Keratinocyte (primary cell): ENCODE results near the gene ATP11A.

Source experiments
- CTCF ChIP-seq, 3 experiments: IDR thresholded peaks in 1 of 3; conservative IDR thresholded peaks in 1 of 3; optimal IDR thresholded peaks in 1 of 3; 2 replicates in 2 of 3; 3 replicates in 1 of 3; pipeline versions ENCODE3 to v1.5.1; 2011; ENCODE audit warnings: low read length in 3 of 3, mild to moderate bottlenecking in 3 of 3, moderate library complexity in 2 of 3, control low read depth in 1 of 3, inconsistent platforms in 1 of 3; ENCODE audit not compliant: insufficient read depth in 2 of 3; ENCODE audit errors: extremely low read depth in 1 of 3
- EZH2 ChIP-seq: IDR thresholded peaks from one replicate; pipeline ENCODE4 v1.6.1; 2012; ENCODE audit warnings: inconsistent platforms, mild to moderate bottlenecking, low read length, moderate library complexity

GRCh38 chr13:112885782-112886268 is 196.0 kb downstream of the ATP11A start:
- no peak for TF ChIP-seq CTCF (optimal IDR thresholded peaks at IDR 0.05 in 1 of 3, IDR thresholded peaks at IDR 0.05 in 1 of 3, conservative IDR thresholded peaks at IDR 0.05 in 1 of 3; ENCODE audit: extremely low read depth in 1 of 3, insufficient read depth in 2 of 3, low read length in 3 of 3)
- TF ChIP-seq EZH2, result no peak
